Left hindlimb (tissue), 1 donor: ENCODE results near the gene EIF5.

Experiments used
- DNase-seq: peaks from one replicate; pipeline ENCODE4 v3.0.0-alpha.2; 2018

Gene EIF5

GRCh38 chr14:103333754-103334643 lies at the start of gene EIF5:
Gene EIF5 (plus strand): TSS chr14:103334237. CDS start chr14:103335861, 1,624 bp downstream.
- DNase-seq = peak; percentile 99

DNA sequence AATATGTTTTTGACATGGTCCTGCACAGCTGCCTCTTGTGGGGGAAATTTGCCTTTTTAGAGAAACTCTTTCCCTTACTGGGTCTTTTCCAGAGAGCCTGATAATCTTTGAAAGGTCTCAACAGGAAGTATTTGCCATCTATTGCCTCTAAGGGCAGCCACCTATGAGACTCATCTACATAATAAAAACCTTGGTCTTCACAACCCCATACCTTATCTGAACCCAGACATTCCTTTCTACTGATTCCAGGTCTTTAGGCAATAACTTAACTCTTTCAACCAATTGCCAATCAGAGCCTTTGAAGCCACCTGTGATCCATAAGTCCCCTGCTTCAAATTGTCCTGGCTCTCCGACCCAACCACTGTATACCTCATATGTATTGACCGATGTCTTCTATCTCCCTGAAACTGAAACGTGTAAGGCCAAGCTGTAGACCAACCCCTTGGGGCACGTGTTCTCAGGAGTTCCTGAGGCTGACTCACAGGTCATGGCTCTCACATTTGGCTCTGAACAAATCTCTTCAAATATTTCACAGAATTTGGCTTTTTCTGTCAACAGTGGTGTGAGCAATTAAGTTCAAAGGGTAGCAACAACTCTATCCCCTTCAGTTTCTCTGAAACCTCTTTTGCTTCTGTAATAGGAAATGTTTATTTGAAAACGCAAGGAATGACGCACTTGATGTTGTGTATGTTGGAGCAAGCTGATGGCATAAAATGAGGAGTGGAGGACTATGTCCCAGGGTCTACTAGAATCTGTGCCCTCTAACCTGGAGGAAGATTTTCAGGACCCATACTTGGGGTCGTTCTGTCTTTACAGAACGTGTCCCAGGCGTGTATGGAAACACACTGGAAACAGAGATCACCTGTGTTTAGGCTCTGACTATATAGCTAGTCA lies 49.2 kb upstream of the EIF5 start:
- DNase-seq = no peak

DNA sequence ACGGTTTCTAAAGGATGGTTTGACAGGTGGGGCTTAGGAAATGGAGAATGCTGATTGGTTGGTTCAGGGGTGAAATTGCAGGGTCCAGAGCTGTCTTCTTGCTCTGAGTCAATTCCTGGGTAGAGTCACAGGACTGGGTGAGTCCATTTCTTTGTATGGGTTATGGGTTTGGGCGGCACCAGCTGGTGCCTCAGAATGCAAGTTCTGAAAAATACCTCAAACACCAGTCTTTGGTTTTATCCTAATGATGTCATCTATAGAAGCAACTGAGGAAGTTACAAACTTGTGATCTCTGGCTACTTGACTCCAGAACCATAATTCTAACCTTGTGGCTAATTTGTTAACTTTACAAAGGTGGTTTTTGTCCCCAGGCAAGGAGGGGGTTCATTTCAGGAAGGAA lies 47.6 kb upstream of the EIF5 start:
- no peak for DNase-seq

- DNase-seq = no peak
Observed at GRCh38 chr14:103286968-103287850, 46.8 kb upstream of the EIF5 start.

DNA sequence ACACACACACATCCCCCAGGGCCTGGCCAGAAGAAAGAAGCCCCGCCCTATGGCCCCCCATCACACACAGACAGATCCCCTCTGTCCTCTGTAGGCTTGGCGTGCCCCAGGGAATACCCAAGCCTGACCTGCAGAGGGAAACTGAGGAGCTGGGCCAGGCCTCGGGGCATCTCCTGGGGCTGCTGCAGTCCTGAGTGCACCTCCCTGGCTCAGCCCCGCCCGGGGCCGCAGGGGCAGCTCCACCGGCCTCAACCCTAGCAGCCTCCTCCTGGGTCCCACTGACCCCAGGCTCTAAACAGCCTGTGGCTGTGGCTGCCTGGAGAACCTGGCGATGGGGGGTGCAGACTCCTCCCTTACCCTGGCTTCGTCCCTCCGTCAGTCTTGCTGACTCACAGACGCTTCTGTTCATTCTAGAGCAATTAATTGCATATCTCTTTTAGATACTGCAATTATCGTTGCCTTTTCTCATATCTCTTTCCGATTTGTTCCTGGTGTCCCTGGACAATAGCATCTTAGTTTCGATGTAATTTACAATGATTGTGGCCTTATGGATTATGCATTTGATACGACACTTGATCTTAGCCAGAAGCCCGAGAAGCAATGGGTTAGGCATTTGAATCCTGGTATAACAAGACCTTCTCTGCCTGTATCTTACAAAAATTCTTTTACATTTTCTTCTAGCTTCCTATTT lies 45.8 kb upstream of the EIF5 start:
- no peak for DNase-seq

DNA sequence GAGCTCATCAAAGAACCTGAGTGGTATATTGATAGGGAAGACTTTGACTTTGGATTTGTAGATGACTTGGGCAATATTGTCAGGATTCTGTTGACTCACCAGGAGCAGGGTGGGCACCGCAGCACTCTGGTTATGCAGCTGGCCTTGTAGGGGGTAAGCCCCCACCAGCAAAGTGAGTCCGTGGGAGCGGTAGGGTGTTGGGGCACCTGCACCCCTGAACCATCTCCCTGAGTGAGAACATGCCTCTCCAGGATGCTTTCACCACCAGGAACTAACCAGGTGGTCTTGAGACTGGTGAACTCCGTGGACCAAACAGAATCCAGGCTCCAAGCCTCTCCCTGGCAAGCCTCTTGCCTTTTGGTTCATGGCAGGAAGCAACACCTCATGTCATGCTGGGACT lies 44.0 kb upstream of the EIF5 start:
- no peak for DNase-seq

DNA sequence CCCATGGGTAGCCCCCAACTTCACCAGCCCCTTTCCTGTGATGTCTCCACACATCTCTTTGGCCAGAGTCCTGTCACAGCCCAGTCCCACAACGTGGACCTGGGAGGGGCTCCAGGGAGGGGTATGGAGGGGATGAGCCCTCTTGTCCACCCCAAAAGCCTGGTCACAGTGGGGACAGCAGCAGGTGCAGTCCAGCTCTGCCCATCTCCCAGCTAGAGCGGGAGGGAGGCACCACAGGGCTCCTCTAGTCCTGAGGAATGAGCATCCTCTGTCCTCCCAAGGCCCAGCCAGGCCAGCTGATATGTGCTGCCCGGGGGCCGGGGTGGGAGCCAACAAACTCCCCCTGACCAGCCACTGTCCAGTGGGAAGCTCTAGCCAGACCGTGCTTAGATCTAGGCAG lies 43.5 kb upstream of the EIF5 start:
- DNase-seq = no peak

DNA sequence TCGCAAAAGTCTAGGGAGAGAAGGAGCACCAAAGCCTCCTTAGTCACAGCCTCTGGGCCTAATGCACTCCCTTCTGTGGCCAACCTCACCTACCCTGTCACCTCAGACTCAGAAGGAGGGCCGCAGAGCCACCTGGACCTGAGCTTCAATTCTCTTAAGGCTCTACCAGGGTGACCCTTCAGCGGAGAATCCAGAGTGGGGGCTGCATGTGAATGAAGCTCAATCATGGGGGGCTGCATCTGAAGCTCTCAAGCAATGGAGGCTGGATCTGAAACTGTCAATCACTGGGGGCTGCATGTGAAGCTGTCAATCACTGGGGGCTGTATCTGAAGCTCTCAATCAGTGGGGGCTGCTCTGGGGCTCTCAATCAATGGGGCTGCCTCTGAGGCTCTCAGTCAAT lies 43.1 kb upstream of the EIF5 start:
- no peak for DNase-seq

GRCh38 chr14:103292426-103293374 lies 41.3 kb upstream of the EIF5 start:
- peak; percentile 72 for DNase-seq

- no peak for DNase-seq
Observed at GRCh38 chr14:103293465-103293864, 40.6 kb upstream of the EIF5 start.

DNA sequence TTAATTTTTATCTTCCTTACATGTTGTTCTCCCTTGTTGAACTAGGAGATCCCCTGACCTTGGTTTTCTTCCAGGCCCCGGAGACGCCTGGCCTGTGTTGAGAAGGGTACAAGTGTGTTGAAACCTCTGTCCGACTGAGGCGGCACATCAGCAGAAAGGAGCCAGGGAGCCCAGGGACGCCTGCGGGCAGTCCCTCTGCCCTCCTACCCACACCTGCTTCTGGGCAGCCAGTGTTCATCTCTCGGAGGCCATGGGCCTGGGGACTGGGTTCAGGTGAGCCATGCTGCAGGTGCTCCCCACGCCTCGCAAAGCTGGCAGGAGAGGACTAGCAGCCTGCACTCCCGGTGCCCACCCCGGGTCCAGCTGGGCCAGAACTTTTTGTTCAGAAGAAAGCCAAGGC lies 39.9 kb upstream of the EIF5 start:
- no peak for DNase-seq

GRCh38 chr14:103296007-103296406 lies 38.0 kb upstream of the EIF5 start:
- no peak for DNase-seq

DNA sequence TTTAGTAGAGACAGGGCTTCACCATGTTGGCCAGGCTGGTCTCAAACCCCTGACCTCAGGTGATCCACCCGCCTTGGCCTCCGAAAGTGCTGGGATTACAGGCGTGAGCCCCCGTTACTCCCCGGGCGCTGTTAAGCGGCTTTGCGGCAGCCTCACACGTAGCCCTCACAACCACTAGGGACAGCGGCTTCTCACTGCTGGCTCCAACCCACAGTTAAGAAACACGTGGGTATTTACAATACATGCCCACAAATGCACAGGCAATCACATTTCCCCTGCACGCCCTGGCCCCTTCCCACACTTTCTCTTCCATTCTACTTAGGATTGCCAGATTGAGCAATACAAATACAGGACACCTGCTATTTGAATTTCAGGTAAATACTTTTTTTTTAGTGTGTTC lies 37.0 kb upstream of the EIF5 start:
- DNase-seq = no peak

GRCh38 chr14:103298620-103299019 lies 35.4 kb upstream of the EIF5 start:
- no peak for DNase-seq

DNA sequence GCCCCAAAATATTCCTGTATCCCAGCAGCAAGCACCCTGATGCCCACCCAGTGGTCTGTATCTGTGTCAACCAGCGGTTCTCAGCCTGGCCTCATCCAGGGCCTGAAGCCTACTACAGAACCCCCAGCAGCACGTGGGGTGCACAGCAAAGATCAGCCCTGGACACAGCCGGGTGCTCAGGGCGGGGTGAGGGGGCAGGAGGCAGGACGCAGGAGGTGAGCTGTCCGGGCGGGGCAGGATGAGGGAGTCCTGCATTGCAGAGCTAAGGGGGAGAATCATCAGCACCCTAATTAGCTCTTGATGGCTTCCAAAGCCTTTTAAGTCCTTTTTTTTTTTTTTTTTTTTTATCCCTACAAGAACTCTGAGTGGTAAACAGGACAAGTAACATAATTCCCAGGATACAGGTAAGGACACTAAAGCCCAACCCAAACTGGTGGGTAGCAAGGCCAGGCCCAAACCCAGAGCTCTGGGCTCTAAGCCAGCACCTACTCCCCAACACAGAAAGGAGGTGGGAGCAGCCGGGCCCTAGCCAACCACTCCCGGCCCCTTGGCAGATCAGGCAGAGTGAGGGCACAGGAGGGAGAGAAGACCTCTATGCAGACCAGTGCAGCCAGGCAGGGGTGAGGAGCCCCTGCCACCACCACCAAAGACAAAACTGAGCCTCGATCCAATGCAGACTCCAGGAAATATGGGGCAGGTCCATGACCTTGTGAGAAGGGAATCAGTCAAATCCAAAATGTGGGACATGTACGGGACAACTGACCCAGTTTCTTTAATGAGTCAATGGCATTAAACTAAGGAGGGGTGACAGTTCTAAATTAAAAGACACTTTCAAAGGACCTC lies 32.3 kb upstream of the EIF5 start:
- no peak for DNase-seq

DNA sequence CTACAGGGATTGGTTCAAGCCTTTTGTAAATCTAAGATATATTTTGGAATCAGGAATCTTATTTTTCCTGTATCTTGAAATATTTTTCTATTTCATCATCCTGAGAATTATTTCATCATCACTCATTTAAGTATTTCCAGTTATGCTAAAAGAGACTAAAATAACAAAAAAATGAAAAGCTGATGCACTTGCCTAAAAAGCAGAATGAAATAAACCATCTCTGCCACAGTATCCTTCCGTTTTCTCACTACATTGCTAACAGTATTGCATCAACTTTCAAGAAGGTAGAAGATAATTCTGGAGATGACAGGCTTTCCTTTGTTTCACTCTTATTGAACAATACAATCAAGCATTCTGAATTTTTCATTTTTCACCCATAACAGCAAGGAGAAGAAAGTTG lies 31.1 kb upstream of the EIF5 start:
- DNase-seq = no peak

DNA sequence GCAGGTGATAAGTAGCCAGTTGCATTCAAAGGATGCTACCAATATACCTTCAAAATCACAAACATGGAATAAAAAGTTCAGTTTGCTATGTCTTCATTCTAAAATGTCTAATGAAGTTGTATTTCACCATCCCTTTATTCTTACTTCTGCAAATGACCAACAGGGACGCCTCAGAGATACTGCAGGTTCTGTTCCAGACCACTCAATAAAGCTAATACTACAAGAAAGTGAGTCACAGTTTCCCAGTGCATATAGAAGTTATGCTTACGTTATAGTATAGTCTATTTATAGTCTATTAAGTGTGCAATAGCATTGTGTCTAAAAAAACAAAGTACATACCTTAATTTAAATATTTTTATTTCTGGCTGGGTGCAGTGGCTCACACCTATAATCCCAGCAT lies 29.3 kb upstream of the EIF5 start:
- DNase-seq = no peak

DNA sequence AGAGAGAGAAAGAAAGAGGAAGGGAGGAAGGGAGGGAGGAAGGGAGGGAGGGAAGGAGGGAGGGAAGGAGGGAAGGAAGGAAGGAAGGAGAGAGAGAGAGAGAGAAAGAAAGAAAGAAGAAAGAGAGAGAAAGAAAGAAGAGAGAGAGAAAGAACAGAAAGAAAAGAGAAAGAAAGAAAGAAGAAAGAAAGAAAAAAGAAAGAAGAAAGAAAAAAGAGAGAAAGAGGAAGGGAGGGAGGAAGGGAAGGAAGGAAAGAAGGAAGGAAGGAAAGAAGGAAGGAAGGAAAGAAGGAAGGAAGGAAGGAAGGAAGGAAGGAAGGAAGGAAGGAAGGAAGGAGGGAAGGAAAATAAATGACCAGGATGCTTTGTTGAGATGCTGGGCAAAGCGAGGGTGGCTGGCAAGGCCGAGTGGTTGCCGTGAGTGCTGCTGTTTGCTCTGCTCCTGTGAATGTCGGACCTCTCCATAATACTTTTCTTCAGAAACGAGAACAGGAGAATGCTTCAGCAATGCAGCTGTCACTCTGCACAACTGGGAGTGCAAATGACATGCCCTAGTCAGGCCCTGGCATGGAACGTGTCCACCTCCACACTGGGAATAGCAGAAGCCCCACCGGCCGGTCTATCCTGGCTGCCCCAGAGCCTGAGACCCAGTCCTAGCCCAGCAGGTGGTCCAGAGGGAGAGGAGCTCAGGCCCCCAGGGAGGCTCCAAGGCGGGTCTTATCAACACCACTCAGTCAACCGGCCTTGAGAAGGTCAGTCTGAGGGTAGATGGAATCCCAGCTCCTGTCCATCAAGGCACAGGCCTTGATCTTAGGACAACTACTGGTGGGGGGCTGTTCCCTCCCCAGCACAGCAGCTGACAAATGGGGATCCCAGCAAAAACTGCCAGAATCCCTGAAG lies 25.1 kb upstream of the EIF5 start:
- no peak for DNase-seq

DNA sequence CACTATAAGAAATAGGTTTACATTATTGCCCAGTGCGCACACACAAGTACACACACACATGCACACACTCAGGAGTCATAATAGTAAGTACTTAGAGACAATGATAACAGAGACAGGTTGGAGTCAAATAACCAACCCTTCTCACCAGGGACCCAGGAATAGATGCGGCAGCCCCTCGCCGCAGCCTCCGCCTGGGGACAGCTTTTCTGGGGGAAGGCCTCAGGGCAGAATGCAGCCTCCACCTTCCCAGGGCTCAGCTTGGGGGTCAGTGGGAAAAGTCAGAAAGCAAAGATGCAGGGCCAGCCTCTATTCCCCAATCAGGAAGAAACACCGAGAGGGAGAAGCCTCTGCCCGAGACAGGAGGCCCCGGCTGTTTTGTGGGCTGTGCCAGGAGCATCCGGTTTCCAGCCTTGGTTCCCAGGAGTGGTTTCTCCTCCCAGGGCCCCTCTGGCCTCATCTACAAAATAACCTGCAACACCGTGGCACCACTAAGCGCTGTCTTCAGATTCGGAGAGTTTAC lies 23.4 kb upstream of the EIF5 start:
- DNase-seq = no peak
